GM12801 (cell line): ENCODE data around the gene MXRA7.

Source experiments
- CTCF ChIP-seq: IDR thresholded peaks from one replicate; pipeline ENCODE4 v1.5.1; 2011; ENCODE audit warnings: control low read depth; ENCODE audit not compliant: insufficient read length; ENCODE audit errors: extremely low read depth

MXRA7 gene

DNA sequence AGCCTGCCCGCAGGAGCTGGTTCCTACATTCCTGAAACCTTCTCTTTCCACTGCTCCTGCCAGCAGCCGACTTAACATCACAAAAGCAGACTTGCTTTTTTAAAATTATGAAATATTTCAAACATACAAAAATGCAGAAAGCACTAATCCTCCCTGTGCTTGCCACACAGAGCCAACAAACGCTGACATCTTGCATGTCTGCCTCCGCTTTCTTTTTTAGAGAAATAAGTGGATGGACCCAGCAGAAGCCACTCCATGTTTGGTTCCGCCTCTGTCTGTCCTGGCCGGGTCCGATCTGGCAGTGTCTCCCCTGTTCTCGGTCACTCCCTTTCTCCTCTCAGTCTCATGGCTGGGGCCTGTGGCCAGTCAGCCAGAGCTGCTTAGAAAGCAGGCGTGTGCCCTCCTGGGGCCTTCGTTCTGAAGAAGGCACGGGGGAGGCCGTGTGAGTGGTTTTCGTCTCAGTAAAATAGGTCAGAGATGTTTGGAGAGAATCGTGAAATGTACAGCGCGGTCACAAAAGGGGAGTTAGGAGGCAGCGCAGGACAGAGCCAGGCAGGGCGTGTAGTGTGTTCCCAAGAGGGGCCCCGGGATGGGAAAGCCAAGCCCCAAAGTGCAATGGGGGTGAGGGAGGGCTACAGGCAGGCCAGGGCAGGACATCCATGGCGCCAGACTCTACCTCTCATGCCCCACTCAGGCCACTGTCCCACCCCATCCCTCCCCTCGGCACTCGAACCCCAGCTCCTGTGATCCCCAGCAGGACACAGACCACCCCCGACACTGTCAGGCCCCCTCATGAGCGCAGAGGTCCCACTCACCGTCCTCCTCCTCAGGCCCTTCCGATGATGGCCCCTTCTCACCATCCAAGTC lies 23.2 kb downstream of the MXRA7 start:
- no peak for TF ChIP-seq CTCF

GRCh38 chr17:76686538-76687297 lies 24.0 kb downstream of the MXRA7 start:
- TF ChIP-seq CTCF = no peak

DNA sequence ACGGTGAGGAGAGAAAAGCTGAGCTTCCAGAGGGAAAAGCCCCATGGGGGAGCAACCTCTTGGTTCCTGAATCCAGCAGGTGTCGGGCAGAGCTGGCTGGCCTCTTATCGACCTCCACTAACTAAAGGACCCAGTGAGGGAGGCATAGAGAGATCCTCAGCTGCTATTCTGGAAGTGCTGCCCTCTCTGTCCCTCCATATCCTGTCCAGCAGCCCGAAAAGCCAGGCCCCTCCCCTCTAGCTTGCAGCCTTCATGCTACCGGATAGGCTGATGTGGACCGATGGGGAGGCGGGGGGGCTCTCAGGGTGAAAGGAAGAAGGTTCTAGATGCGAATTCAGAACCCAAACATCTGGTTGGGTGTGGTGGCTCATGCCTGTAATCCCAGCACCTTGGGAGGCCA lies 24.9 kb downstream of the MXRA7 start:
- no peak for TF ChIP-seq CTCF

- TF ChIP-seq CTCF = no peak
Observed at GRCh38 chr17:76685366-76685765, 25.4 kb downstream of the MXRA7 start.

DNA sequence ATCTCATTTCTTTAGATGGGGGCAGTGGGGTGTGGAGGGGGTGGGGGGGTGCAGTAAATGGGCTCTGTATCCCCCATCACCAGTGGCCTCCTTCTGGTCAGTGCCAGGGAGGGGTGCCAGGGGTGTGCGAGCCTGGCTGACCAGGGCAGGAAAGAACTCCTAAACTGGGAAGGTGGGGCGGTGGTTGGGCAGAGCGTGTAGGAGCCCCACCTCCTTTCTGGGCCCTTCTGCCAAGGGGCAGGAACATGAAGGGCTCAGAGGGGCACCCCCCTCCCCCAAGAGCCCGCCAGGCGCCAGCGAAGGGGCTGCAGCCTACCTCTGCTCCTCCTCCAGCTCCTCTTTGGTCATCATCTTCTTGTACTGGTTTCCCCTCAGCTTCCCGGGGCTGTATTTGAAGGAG lies 26.0 kb downstream of the MXRA7 start:
- TF ChIP-seq CTCF = no peak

GRCh38 chr17:76683921-76684745 lies 26.6 kb downstream of the MXRA7 start:
- no peak for TF ChIP-seq CTCF
